Fibroblast of lung (primary cell): Measurements from ENCODE around the gene TMEM51. TPM values are rescaled to one million over a fixed set of nuclear protein-coding genes. Genes with fewer than 3 reads are reported as not detected.

Source experiments
- DNase-seq, 2 donors: peaks; one replicate each; pipeline versions ENCODE4 v3.0.0 to v3.0.0-alpha.2; 2010; ENCODE audit warnings: low read depth in 2 of 2
- H2AFZ ChIP-seq: 2 replicates; pipeline ENCODE4 v1.5.1; 2012; ENCODE audit warnings: low read length, control low read depth, inconsistent platforms
- H3K27ac ChIP-seq: 2 replicates; pipeline ENCODE4 v1.5.1; 2011; ENCODE audit warnings: low read length, control low read depth; ENCODE audit not compliant: insufficient read depth
- H3K27me3 ChIP-seq: 2 replicates; pipeline ENCODE4 v1.5.1; 2011; ENCODE audit warnings: mild to moderate bottlenecking, low read length; ENCODE audit not compliant: control insufficient read depth, insufficient read depth
- H3K36me3 ChIP-seq: 2 replicates; pipeline ENCODE4 v1.5.1; 2011; ENCODE audit warnings: low read length; ENCODE audit not compliant: control insufficient read depth, insufficient read depth
- H3K4me1 ChIP-seq: 2 replicates; pipeline ENCODE4 v1.5.1; 2011; ENCODE audit warnings: low read length; ENCODE audit not compliant: control insufficient read depth, insufficient read depth; ENCODE audit errors: extremely low read depth
- H3K4me2 ChIP-seq: 2 replicates; pipeline ENCODE4 v1.5.1; 2011; ENCODE audit warnings: low read length, control low read depth; ENCODE audit not compliant: insufficient read depth; ENCODE audit errors: extremely low read depth
- H3K4me3 ChIP-seq, 4 experiments: fragments of 200-600 bp in 1 of 4; sonication (generic) in 1 of 4; replicated peaks in 1 of 4; 2 replicates each; pipeline ENCODE4 v1.5.1; 2011 to 2016; ENCODE audit warnings: low read length in 4 of 4, low read depth in 3 of 4, mild to moderate bottlenecking in 3 of 4, control low read depth in 2 of 4, inconsistent platforms in 1 of 4, mixed read lengths in 1 of 4; ENCODE audit not compliant: insufficient read depth in 1 of 4; ENCODE audit errors: control extremely low read depth in 1 of 4
- H3K79me2 ChIP-seq: 2 replicates; pipeline ENCODE4 v1.5.1; 2012; ENCODE audit warnings: mild to moderate bottlenecking, low read length, inconsistent platforms; ENCODE audit not compliant: control insufficient read depth, insufficient read depth
- H3K9ac ChIP-seq: 2 replicates; pipeline ENCODE4 v1.5.1; 2011; ENCODE audit warnings: mild to moderate bottlenecking, low read length, control low read depth; ENCODE audit not compliant: insufficient read depth
- H3K9me3 ChIP-seq: 2 replicates; pipeline ENCODE4 v1.5.1; 2012; ENCODE audit warnings: low read depth, low read length; ENCODE audit not compliant: control insufficient read depth, insufficient read depth
- H4K20me1 ChIP-seq: 2 replicates; pipeline ENCODE4 v1.5.1; 2011; ENCODE audit warnings: low read length; ENCODE audit not compliant: control insufficient read depth, insufficient read depth; ENCODE audit errors: extremely low read depth
- EZH2 ChIP-seq: IDR thresholded peaks from 2 replicates; pipeline ENCODE4 v1.5.1; 2012; ENCODE audit warnings: low read length, control low read depth, mild to moderate bottlenecking; ENCODE audit errors: missing control alignments
- polyA plus RNA-seq, 2 donors: library from polyadenylated mRNA; depleted of rRNA in 1 of 2; stranded (reverse) in 1 of 2; unstranded in 1 of 2; fragments of >200 nt; gene quantifications; 2 replicates each; pipeline ENCODE4 v1.2.1, GENCODE V29; 2011 to 2012; ENCODE audit warnings: missing spikeins in 1 of 2
- total RNA-seq: library from RNA; depleted of rRNA; stranded (reverse); fragments of >200 nt; gene quantifications from 2 replicates; pipeline ENCODE4 v1.2.1, GENCODE V29; 2014
- TF ChIP-seq, protein P1 (sequence below), 2 donors: IDR thresholded peaks in 1 of 2; conservative IDR thresholded peaks in 1 of 2; 1 replicate in 1 of 2; 2 replicates in 1 of 2; pipeline ENCODE4 v1.5.1; 2011 to 2012; ENCODE audit warnings: low read length in 2 of 2, control low read depth in 1 of 2, inconsistent platforms in 1 of 2, low read depth in 1 of 2, mild to moderate bottlenecking in 1 of 2

The TMEM51 gene
- total and polyA plus RNA-seq, 2 donors (not counting 1 experiment from before 2014, with no cell fraction given): 6.1 to 19.0 TPM

DNA sequence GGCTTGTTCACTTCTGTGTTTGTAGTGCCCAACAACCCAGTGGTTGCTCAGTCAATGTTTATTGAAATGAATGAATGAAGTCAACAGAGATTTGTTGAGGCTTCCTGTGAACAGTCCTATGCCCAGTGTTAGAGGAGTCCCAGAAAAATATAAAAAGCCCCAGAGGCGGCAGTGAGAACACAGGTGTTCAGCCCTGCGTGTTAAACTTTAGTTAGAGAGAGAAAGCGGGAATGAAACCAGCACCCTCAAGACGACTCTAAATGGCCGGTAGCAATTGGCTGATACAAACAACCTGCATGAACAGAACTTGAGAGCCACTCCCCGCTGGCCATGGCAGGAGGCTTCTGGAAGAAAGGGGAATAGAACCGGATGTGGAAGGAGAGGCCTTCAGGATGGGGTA lies 22.6 kb downstream of the TMEM51 start:
- Histone ChIP-seq H3K36me3 (no peaks in the 10 kb centered on the region), H3K79me2 (peaks cover 8% of the 10 kb centered on the region), H3K4me2 (no peak overlapping the region), H3K9me3 (no peaks in the 10 kb centered on the region), H2AFZ (no peak overlapping the region), H3K4me3 (no peak overlapping the region), H3K4me1 (peaks cover 35% of the 10 kb centered on the region), H3K9ac (no peak overlapping the region), H3K27ac (no peak overlapping the region), H3K27me3 (no peaks in the 10 kb centered on the region), H4K20me1 (no peaks in the 10 kb centered on the region)
- no peak for DNase-seq
- TF ChIP-seq EZH2: no peak
- TF ChIP-seq, protein P1, sequence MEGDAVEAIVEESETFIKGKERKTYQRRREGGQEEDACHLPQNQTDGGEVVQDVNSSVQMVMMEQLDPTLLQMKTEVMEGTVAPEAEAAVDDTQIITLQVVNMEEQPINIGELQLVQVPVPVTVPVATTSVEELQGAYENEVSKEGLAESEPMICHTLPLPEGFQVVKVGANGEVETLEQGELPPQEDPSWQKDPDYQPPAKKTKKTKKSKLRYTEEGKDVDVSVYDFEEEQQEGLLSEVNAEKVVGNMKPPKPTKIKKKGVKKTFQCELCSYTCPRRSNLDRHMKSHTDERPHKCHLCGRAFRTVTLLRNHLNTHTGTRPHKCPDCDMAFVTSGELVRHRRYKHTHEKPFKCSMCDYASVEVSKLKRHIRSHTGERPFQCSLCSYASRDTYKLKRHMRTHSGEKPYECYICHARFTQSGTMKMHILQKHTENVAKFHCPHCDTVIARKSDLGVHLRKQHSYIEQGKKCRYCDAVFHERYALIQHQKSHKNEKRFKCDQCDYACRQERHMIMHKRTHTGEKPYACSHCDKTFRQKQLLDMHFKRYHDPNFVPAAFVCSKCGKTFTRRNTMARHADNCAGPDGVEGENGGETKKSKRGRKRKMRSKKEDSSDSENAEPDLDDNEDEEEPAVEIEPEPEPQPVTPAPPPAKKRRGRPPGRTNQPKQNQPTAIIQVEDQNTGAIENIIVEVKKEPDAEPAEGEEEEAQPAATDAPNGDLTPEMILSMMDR (conservative IDR thresholded peaks at IDR 0.05 in 1 of 2, IDR thresholded peaks at IDR 0.05 in 1 of 2; ENCODE audit: low read depth in 1 of 2, low read length in 2 of 2): no peak

DNA sequence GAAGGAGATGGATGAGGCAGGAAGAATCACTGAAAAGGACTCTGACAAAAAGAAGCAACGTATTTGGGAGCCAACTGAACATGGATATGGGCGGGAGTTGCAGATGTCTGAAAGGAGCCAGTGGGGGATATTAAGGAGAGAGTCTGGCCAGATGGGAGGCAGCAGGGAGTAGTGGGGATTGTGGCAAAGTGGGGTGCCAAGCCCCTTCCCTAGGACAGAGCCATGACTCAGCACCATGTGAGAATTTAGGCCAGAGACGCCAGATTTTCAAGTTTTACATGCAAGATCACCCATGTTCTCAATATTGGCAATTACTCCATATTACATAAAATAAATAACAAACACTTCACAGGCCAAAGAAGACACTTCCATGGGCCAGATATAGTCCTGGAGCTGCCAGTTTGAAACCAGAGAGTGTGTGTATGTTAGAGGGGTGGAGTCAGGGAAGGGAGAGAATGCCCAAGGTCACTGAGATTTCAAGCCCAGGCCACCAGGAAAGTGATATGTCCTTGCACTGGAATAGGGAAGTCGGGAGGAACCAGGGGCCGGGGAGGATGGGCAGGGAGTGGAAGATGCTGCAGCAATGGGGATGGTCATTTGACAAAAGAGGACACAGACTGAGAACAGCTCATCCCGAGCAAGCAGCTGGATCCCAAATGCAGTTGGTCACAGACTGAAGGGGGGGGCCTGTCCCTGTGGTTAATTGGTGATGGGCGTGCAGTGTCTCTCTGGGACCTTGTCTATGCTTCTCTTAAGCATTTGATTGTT lies 23.5 kb downstream of the TMEM51 start:
- H3K27me3 ChIP-seq: no peaks in the 10 kb centered on the region
- peaks cover 33% of the 10 kb centered on the region for H3K4me1 ChIP-seq
- no peaks in the 10 kb centered on the region for H4K20me1 ChIP-seq
- TF ChIP-seq EZH2: no peak
- TF ChIP-seq, protein P1 (conservative IDR thresholded peaks at IDR 0.05 in 1 of 2, IDR thresholded peaks at IDR 0.05 in 1 of 2; ENCODE audit: low read depth in 1 of 2, low read length in 2 of 2): no peak
- H3K79me2 ChIP-seq: peaks cover 13% of the 10 kb centered on the region
- no peak overlapping the region for H3K4me2 ChIP-seq
- H3K9ac ChIP-seq: no peak overlapping the region
- no peaks in the 10 kb centered on the region for H3K9me3 ChIP-seq
- no peak overlapping the region for H2AFZ ChIP-seq
- H3K4me3 ChIP-seq: no peak overlapping the region
- no peaks in the 10 kb centered on the region for H3K36me3 ChIP-seq
- peak in 1 of 2 donors; percentile 12 for DNase-seq
- no peak overlapping the region for H3K27ac ChIP-seq

DNA sequence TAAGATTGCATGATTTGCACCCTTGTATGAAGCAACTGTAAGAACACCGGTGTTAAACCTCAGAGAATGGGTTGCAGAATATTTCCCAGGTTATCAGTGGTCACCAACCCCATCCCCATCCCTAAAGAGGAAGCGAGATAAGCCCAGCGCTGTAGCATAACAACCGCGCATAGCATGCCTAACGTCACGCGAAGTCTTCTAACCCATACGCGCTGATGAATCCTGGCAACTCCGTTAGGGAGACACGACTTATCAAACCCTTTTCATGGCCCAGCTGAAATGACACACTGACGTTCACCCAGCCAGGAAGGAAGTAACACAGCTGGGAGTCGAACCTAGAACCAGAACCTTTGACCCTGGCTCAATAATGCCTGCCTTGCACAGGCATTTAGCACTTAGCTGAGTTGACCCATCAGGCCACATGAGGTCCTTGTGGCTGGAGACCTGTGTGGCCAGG lies 24.2 kb downstream of the TMEM51 start:
- Histone ChIP-seq H3K4me3 (no peak overlapping the region), H2AFZ (no peak overlapping the region), H3K9me3 (no peaks in the 10 kb centered on the region), H3K27me3 (no peaks in the 10 kb centered on the region), H3K4me1 (peaks cover 28% of the 10 kb centered on the region), H4K20me1 (no peaks in the 10 kb centered on the region), H3K79me2 (peaks cover 16% of the 10 kb centered on the region), H3K27ac (peak overlapping the region; percentile 78), H3K4me2 (no peak overlapping the region), H3K36me3 (no peaks in the 10 kb centered on the region), H3K9ac (no peak overlapping the region)
- no peak for TF ChIP-seq EZH2
- DNase-seq: no peak
